H1 (cell line): Measurements from ENCODE around the gene NOL12. TPM values are rescaled to one million over a fixed set of nuclear protein-coding genes. Genes with fewer than 3 reads are reported as not detected.

Experiments used
- CTCF ChIA-PET: fragments of 300-600 bp; sonication (Branson Sonifier 250); formaldehyde crosslinking; loops from one replicate; lab custom pipeline; 2021; ENCODE audit not compliant: partially characterized antibody; lab: Charles Lee
- POLR2A ChIA-PET: fragments of 300-600 bp; sonication (Branson Sonifier 250); formaldehyde crosslinking; loops from one replicate; lab custom pipeline; 2021; ENCODE audit warnings: inconsistent platforms; ENCODE audit not compliant: partially characterized antibody; lab: Charles Lee
- DNase-seq, 2 experiments: peaks; one replicate each; pipeline versions ENCODE4 v3.0.0 to v3.0.0-alpha.2; 2010 to 2022; ENCODE audit warnings: low spot score in 2 of 2, low read depth in 1 of 2, mixed read lengths in 1 of 2
- FAIRE-seq: peaks from 2 replicates; lab custom pipeline; 2011; peaks lifted over from hg19 to GRCh38; lab: Jason Lieb, UNC
- H2AFZ ChIP-seq: 2 replicates; pipeline ENCODE4 v1.8.1; 2012; ENCODE audit warnings: low read length, inconsistent platforms
- H2AK5ac ChIP-seq: 2 replicates; pipeline ENCODE4 v1.6.1; 2013; ENCODE audit warnings: low read depth, low read length
- H2BK120ac ChIP-seq: replicated peaks from 2 replicates; pipeline ENCODE3; 2013; ENCODE audit warnings: low read depth, low read length, inconsistent platforms
- H2BK12ac ChIP-seq: 2 replicates; pipeline ENCODE4 v1.6.1; 2013; ENCODE audit warnings: low read depth, low read length
- H2BK15ac ChIP-seq: 2 replicates; pipeline ENCODE4 v1.6.1; 2013; ENCODE audit warnings: low read length
- H2BK20ac ChIP-seq: 2 replicates; pipeline ENCODE4 v1.6.1; 2013; ENCODE audit warnings: low read length
- H2BK5ac ChIP-seq: 2 replicates; pipeline ENCODE4 v1.6.1; 2013; ENCODE audit warnings: low read depth, low read length
- H3K14ac ChIP-seq: 2 replicates; pipeline ENCODE4 v1.6.1; 2013; ENCODE audit warnings: inconsistent platforms; ENCODE audit not compliant: insufficient read length
- H3K18ac ChIP-seq: 2 replicates; pipeline ENCODE4 v1.6.1; 2013; ENCODE audit warnings: low read length; ENCODE audit errors: extremely low read depth
- H3K23ac ChIP-seq: 2 replicates; pipeline ENCODE4 v1.6.1; 2013; ENCODE audit warnings: inconsistent platforms; ENCODE audit not compliant: insufficient read length
- H3K23me2 ChIP-seq: 2 replicates; pipeline ENCODE4 v1.6.1; 2013; ENCODE audit warnings: low read depth, low read length
- H3K27ac ChIP-seq: 2 replicates; pipeline ENCODE4 v1.6.1; 2011; ENCODE audit warnings: low read depth, low read length, inconsistent platforms
- H3K27me3 ChIP-seq, 4 experiments: replicated peaks in 1 of 4; 1 replicate in 1 of 4; 2 replicates in 3 of 4; pipeline versions ENCODE4 v1.6.1 to v1.8.1; 2011 to 2013; ENCODE audit warnings: low read length in 3 of 4, mild to moderate bottlenecking in 3 of 4, inconsistent platforms in 2 of 4, mixed read lengths in 2 of 4, moderate library complexity in 1 of 4; ENCODE audit not compliant: control insufficient read depth in 3 of 4, insufficient read depth in 3 of 4; ENCODE audit errors: extremely low read depth in 1 of 4
- H3K36me3 ChIP-seq, 4 experiments: 2 replicates each; pipeline versions ENCODE4 v1.6.1 to v1.8.1; 2011 to 2013; ENCODE audit warnings: mild to moderate bottlenecking in 4 of 4, low read length in 3 of 4, moderate library complexity in 2 of 4, control low read depth in 1 of 4, inconsistent platforms in 1 of 4; ENCODE audit not compliant: insufficient read depth in 4 of 4, control insufficient read depth in 2 of 4
- H3K4ac ChIP-seq: replicated peaks from 2 replicates; pipeline ENCODE3; 2013; ENCODE audit warnings: low read length, low read depth, mixed read lengths, inconsistent platforms; ENCODE audit not compliant: insufficient read length
- H3K4me1 ChIP-seq, 4 experiments: replicated peaks in 1 of 4; 1 replicate in 1 of 4; 2 replicates in 3 of 4; pipeline versions ENCODE4 v1.6.1 to v1.8.1; 2011 to 2013; ENCODE audit warnings: low read length in 3 of 4, inconsistent platforms in 2 of 4, mixed read lengths in 1 of 4; ENCODE audit not compliant: insufficient read depth in 4 of 4, control insufficient read depth in 3 of 4
- H3K4me2 ChIP-seq, 2 experiments: 2 replicates each; pipeline versions ENCODE4 v1.6.1 to v1.8.1; 2011 to 2013; ENCODE audit warnings: low read depth in 2 of 2, low read length in 2 of 2, control low read depth in 1 of 2, inconsistent platforms in 1 of 2, mild to moderate bottlenecking in 1 of 2; ENCODE audit not compliant: insufficient read depth in 1 of 2
- H3K4me3 ChIP-seq, 4 experiments: fragments of 200-600, 300-600 bp in 1 of 4; sonication (generic), shearing (Covaris generic), sonication (Bioruptor Twin) in 1 of 4; 2 replicates each; pipeline versions ENCODE4 v1.5.1 to v1.8.1; 2011 to 2016; ENCODE audit warnings: low read length in 4 of 4, low read depth in 3 of 4, control low read depth in 2 of 4, inconsistent platforms in 2 of 4, mild to moderate bottlenecking in 2 of 4, mixed read lengths in 1 of 4, moderate library complexity in 1 of 4; ENCODE audit not compliant: insufficient read depth in 2 of 4; ENCODE audit errors: extremely low read depth in 1 of 4
- H3K56ac ChIP-seq: replicated peaks from 2 replicates; pipeline ENCODE3; 2013; ENCODE audit warnings: low read depth, mild to moderate bottlenecking, mixed read lengths, low read length, inconsistent platforms; ENCODE audit not compliant: insufficient read length
- H3K79me1 ChIP-seq: 2 replicates; pipeline ENCODE4 v1.6.1; 2013; ENCODE audit warnings: low read depth, low read length, control low read depth
- H3K79me2 ChIP-seq, 2 experiments: 2 replicates each; pipeline versions ENCODE4 v1.6.1 to v1.8.1; 2012 to 2013; ENCODE audit warnings: low read length in 2 of 2, mild to moderate bottlenecking in 2 of 2, inconsistent platforms in 1 of 2; ENCODE audit not compliant: insufficient read depth in 2 of 2, control insufficient read depth in 1 of 2
- H3K9ac ChIP-seq, 4 experiments: replicated peaks in 1 of 4; 1 replicate in 1 of 4; 2 replicates in 3 of 4; pipeline versions ENCODE4 v1.6.1 to v1.8.1; 2011 to 2013; ENCODE audit warnings: low read depth in 3 of 4, low read length in 3 of 4, control low read depth in 2 of 4, mild to moderate bottlenecking in 2 of 4, moderate library complexity in 2 of 4, inconsistent platforms in 1 of 4; ENCODE audit errors: extremely low read depth in 1 of 4
- H3K9me3 ChIP-seq, 2 experiments: 2 replicates each; pipeline versions ENCODE4 v1.6.1 to v1.8.1; 2012 to 2013; ENCODE audit warnings: mild to moderate bottlenecking in 2 of 2, moderate library complexity in 2 of 2, control low read depth in 1 of 2, inconsistent platforms in 1 of 2, low read depth in 1 of 2, low read length in 1 of 2, mixed read lengths in 1 of 2; ENCODE audit not compliant: insufficient read depth in 2 of 2
- H4K20me1 ChIP-seq, 2 experiments: replicated peaks in 1 of 2; 2 replicates each; pipeline versions ENCODE3 to v1.8.1; 2011 to 2013; ENCODE audit warnings: inconsistent platforms in 2 of 2, low read length in 2 of 2, mild to moderate bottlenecking in 1 of 2; ENCODE audit not compliant: insufficient read depth in 2 of 2, control insufficient read depth in 1 of 2
- H4K5ac ChIP-seq: 2 replicates; pipeline ENCODE4 v1.6.1; 2013; ENCODE audit warnings: low read length, low read depth, mixed read lengths, inconsistent platforms; ENCODE audit not compliant: insufficient read length
- H4K8ac ChIP-seq: 2 replicates; pipeline ENCODE4 v1.8.0; 2013; ENCODE audit warnings: mild to moderate bottlenecking, moderate library complexity, low read length, inconsistent platforms; ENCODE audit not compliant: insufficient read depth; ENCODE audit errors: extremely low read depth
- H4K91ac ChIP-seq: replicated peaks from 2 replicates; pipeline ENCODE3; 2013; ENCODE audit warnings: low read length, mixed read lengths, inconsistent platforms; ENCODE audit not compliant: insufficient read length
- EP300 ChIP-seq, 2 experiments: IDR thresholded peaks; 1 replicate in 1 of 2; 2 replicates in 1 of 2; pipeline ENCODE4 v1.6.1; 2011 to 2012; ENCODE audit warnings: low read depth in 2 of 2, low read length in 2 of 2, mild to moderate bottlenecking in 2 of 2, borderline replicate concordance in 1 of 2, inconsistent platforms in 1 of 2, moderate library complexity in 1 of 2
- SAP30 ChIP-seq: fragments of 300-600 bp; sonication (generic); IDR thresholded peaks from 2 replicates; pipeline ENCODE4 v1.7.1; 2012; ENCODE audit warnings: low read length, moderate library complexity, mild to moderate bottlenecking, inconsistent platforms; ENCODE audit not compliant: insufficient read depth, insufficient replicate concordance
- SP2 ChIP-seq: IDR thresholded peaks from 2 replicates; pipeline ENCODE4 v1.6.1; 2012; ENCODE audit warnings: mild to moderate bottlenecking, low read length, inconsistent platforms
- WGBS, 2 experiments: shearing (Covaris generic) in 1 of 2; methylation state at CpG; one replicate each; pipeline versions ENCODE4 v1.1.6 to v1.1.7; 2013 to 2015; ENCODE audit warnings: low lambda C conversion rate in 2 of 2, mixed read lengths in 2 of 2, inconsistent platforms in 1 of 2, low coverage in 1 of 2, missing lambda C conversion rate in 1 of 2; ENCODE audit not compliant: insufficient replicate concordance in 2 of 2, insufficient coverage in 1 of 2, insufficient read length in 1 of 2; ENCODE audit errors: extremely low coverage in 1 of 2, missing lambda C conversion rate in 1 of 2; 5-methylcytosine and 5-hydroxymethylcytosine counted together
- polyA plus RNA-seq, 7 experiments: library from polyadenylated mRNA; depleted of rRNA in 3 of 7; stranded (reverse) in 5 of 7; unstranded in 2 of 7; fragments of >200 nt in 5 of 7; fragments of 200-250 nt in 2 of 7; gene quantifications; 1 replicate in 5 of 7; 2 replicates in 1 of 7; 4 replicates in 1 of 7; pipeline versions ENCODE4 v1.2.1 to v1.2.3, GENCODE V29; 2011 to 2013; ENCODE audit warnings: missing spikeins in 2 of 7, mixed read lengths in 2 of 7
- total RNA-seq: library from RNA; stranded (reverse); fragmentation: NEBNext Ultra II Directional; extraction: Animal tissue kit (Norgen Biotek cat#: 25700); gene quantifications from 2 replicates; pipeline ENCODE4 v1.2.1, GENCODE V29; 2021
- TF ChIP-seq, protein P1 (sequence below): IDR thresholded peaks from 2 replicates; pipeline ENCODE4 v1.6.1; 2012; ENCODE audit warnings: inconsistent platforms

Gene NOL12
- total and polyA plus RNA-seq, 2 of the 8 experiments (the other 6 are each of a cell fraction or from before 2014, with no cell fraction given) = 25.3 to 28.3 TPM

DNA sequence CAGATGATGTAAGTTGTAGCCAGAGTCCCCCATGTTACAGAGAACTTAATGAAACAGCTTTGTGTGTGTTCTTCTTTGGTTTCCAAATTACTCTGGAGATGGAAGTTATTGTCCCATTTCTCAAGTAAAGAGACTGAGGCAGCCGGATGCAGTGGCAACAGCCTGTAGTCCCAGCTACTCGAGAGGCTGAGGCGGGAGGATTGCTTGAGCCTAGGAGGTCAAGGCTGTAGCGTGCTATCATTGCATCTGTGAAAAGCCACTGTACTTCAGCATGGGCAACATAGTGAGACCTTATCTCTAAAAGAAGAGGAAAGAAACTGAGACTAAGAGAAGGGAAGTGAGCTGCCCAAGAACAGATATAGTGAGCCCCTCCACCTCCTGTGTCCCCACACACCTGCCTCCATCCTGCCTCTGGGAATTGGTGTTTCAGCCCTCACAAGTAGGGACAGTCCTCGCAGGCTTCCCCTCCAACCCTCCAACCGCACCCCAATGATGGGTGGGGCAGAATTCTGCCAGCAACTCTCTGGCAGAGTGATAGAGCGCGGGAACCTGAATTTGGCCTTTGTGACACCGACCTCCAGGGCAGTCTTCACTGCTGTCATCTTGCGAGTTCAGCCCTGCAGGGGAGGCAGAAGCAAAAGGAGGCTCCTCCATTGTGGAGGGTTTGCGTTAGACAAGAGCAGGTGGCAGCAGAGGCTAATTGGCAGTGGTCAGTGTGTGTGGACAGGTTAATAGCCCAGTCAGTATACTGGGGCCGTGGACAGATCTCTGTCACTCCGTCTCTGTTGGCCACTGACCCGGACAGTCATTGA lies 26.0 kb upstream of the NOL12 start:
- H3K79me1 ChIP-seq = peaks cover 27% of the 10 kb centered on the region
- H2AFZ ChIP-seq = no peak overlapping the region
- no peak overlapping the region for H3K27ac ChIP-seq
- H2BK5ac ChIP-seq = no peak overlapping the region
- ChIA-PET POLR2A (interaction anchor here (0.9 to 5.1 kb wide), 8 partner anchors 12 to 144 kb away, joined by 3 to 37 read pairs (median 14); partner anchors contain the start of genes LGALS1 and TRIOBP), CTCF (interaction anchor here (0.7 to 12.1 kb wide), 12 partner anchors 11 to 158 kb away, joined by 3 to 165 read pairs (median 4); partner anchors contain the start of gene SH3BP1)
- H3K36me3 ChIP-seq = no peaks in the 10 kb centered on the region
- H3K9ac ChIP-seq = peak overlapping the region in 3 of 4 experiments; percentile 62 to 78 (median 68); a peak in 3 of 7 replicates
- no peak overlapping the region for H2BK12ac ChIP-seq
- 0 out of 2 replicates have a peak overlapping the region, but pooled peaks have one; percentile 9 for H2AK5ac ChIP-seq
- peak overlapping the region; percentile 93 to 95 for H3K4me2 ChIP-seq
- H3K23me2 ChIP-seq = peaks cover 11% of the 10 kb centered on the region
- H4K20me1 ChIP-seq = peaks cover 23 to 37% of the 10 kb centered on the region in 2 experiments
- no peak overlapping the region for H2BK15ac ChIP-seq
- no peak overlapping the region for H3K23ac ChIP-seq
- 87% methylated on average over 14 of the region's 14 CpGs; no CpG with 5 or more reads in 1 of the 2 experiments for WGBS, 2 experiments
- no peak overlapping the region for H2BK120ac ChIP-seq
- no peak for FAIRE-seq
- no peaks in the 10 kb centered on the region for H3K9me3 ChIP-seq
- H3K27me3 ChIP-seq = no peaks in the 10 kb centered on the region
- H3K4me3 ChIP-seq = peak overlapping the region; percentile 71 to 94 (median 76); a peak in 6 of 8 replicates
- no peak overlapping the region for H3K56ac ChIP-seq
- no peak for DNase-seq
- no peak overlapping the region for H4K5ac ChIP-seq
- H3K14ac ChIP-seq = no peak overlapping the region
- H3K4ac ChIP-seq = no peak overlapping the region
- H4K8ac ChIP-seq = no peak overlapping the region
- no peak overlapping the region for H2BK20ac ChIP-seq
- peaks cover 0 to 21% (median 6%) of the 10 kb centered on the region in 4 experiments; a peak in 5 of 7 replicates for H3K4me1 ChIP-seq
- peaks cover 25 to 56% of the 10 kb centered on the region in 2 experiments; a peak in 3 of 4 replicates for H3K79me2 ChIP-seq
- no peak overlapping the region for H3K18ac ChIP-seq
- H4K91ac ChIP-seq = no peak overlapping the region
- TF ChIP-seq EP300 (IDR thresholded peaks at IDR 0.05; ENCODE audit: borderline replicate concordance in 1 of 2, low read depth in 2 of 2, low read length in 2 of 2) = no peak
- no peak for TF ChIP-seq SP2
- no peak for TF ChIP-seq SAP30
- TF ChIP-seq, protein P1, sequence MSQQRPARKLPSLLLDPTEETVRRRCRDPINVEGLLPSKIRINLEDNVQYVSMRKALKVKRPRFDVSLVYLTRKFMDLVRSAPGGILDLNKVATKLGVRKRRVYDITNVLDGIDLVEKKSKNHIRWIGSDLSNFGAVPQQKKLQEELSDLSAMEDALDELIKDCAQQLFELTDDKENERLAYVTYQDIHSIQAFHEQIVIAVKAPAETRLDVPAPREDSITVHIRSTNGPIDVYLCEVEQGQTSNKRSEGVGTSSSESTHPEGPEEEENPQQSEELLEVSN = no peak
